SK-N-SH (cell line): ENCODE measurements around the gene ABCF1. TPM values are rescaled to one million over a fixed set of nuclear protein-coding genes. Genes with fewer than 3 reads are reported as not detected.

Experiments
- CTCF ChIA-PET: fragments of 300-600, 350-600 bp; formaldehyde crosslinking; extraction: SDS; loops from one replicate; lab custom pipeline; 2021; lab: Yijun Ruan, JAX
- POLR2A ChIA-PET: fragments of 350-600 bp; sonication (Branson Sonifier 250); formaldehyde crosslinking; extraction: SDS; loops from one replicate; lab custom pipeline; 2020; ENCODE audit warnings: antibody characterized with exemption, inconsistent platforms; lab: Yijun Ruan, JAX
- DNase-seq: peaks from one replicate; pipeline ENCODE4 v3.0.0; 2012
- H2AFZ ChIP-seq: fragments of 200-600 bp; sonication (generic); 2 replicates; pipeline ENCODE4 v1.8.1; 2016; ENCODE audit warnings: antibody characterized with exemption, mild to moderate bottlenecking, low read depth
- H3F3A ChIP-seq: fragments of 200-600 bp; sonication (generic); replicated peaks from 2 replicates; pipeline ENCODE3; 2016; ENCODE audit warnings: antibody characterized with exemption, mild to moderate bottlenecking; ENCODE audit not compliant: insufficient read depth
- H3K27ac ChIP-seq, 2 experiments: fragments of 200-500 bp in 1 of 2; fragments of 200-600 bp in 1 of 2; sonication (Bioruptor generic) in 1 of 2; sonication (generic), shearing (Covaris generic) in 1 of 2; 2 replicates each; pipeline versions ENCODE4 v1.5.1 to v1.6.1; 2014 to 2016; ENCODE audit warnings: low read depth in 2 of 2, inconsistent platforms in 1 of 2, low read length in 1 of 2, mild to moderate bottlenecking in 1 of 2, mixed read lengths in 1 of 2
- H3K27me3 ChIP-seq: fragments of 200-600 bp; sonication (generic), shearing (Covaris generic); 2 replicates; pipeline ENCODE4 v1.6.1; 2016; ENCODE audit warnings: mixed run types; ENCODE audit not compliant: insufficient read depth
- H3K36me3 ChIP-seq, 2 experiments: fragments of 200-500 bp in 1 of 2; fragments of 200-600 bp in 1 of 2; sonication (Bioruptor generic) in 1 of 2; sonication (generic) in 1 of 2; replicated peaks in 1 of 2; 2 replicates each; pipeline versions ENCODE3 to v1.5.1; 2014 to 2016; ENCODE audit warnings: low read length in 1 of 2, mild to moderate bottlenecking in 1 of 2; ENCODE audit not compliant: insufficient read depth in 2 of 2, control insufficient read depth in 1 of 2
- H3K4me1 ChIP-seq, 2 experiments: fragments of 200-500 bp in 1 of 2; fragments of 200-600 bp in 1 of 2; sonication (Bioruptor generic) in 1 of 2; sonication (generic), shearing (Covaris generic) in 1 of 2; 2 replicates each; pipeline versions ENCODE4 v1.5.1 to v1.6.1; 2014 to 2016; ENCODE audit warnings: low read depth in 1 of 2, low read length in 1 of 2, mixed run types in 1 of 2; ENCODE audit not compliant: insufficient read depth in 2 of 2, control insufficient read depth in 1 of 2
- H3K4me2 ChIP-seq: fragments of 200-600 bp; sonication (generic), shearing (Covaris generic); 2 replicates; pipeline ENCODE4 v1.6.1; 2017; ENCODE audit warnings: mixed run types
- H3K4me3 ChIP-seq, 2 experiments: fragments of 200-500 bp in 1 of 2; fragments of 200-600 bp in 1 of 2; sonication (Bioruptor generic) in 1 of 2; sonication (generic), shearing (Covaris generic) in 1 of 2; 2 replicates each; pipeline versions ENCODE4 v1.5.1 to v1.8.1; 2014 to 2016; ENCODE audit warnings: low read depth in 2 of 2, inconsistent platforms in 1 of 2, low read length in 1 of 2, mild to moderate bottlenecking in 1 of 2, mixed read lengths in 1 of 2, moderate library complexity in 1 of 2
- H3K79me2 ChIP-seq: fragments of 200-600 bp; sonication (generic); 2 replicates; pipeline ENCODE4 v1.8.1; 2017; ENCODE audit warnings: mild to moderate bottlenecking; ENCODE audit not compliant: insufficient read depth
- H3K9ac ChIP-seq: fragments of 200-600 bp; sonication (generic); 2 replicates; pipeline ENCODE4 v1.6.1; 2017; ENCODE audit warnings: mixed run types
- H3K9me2 ChIP-seq: fragments of 200-600 bp; sonication (generic); 2 replicates; pipeline ENCODE4 v1.6.1; 2017; ENCODE audit warnings: mixed run types
- H3K9me3 ChIP-seq: fragments of 200-600 bp; sonication (generic); 2 replicates; pipeline ENCODE4 v1.6.1; 2017; ENCODE audit warnings: mixed run types, mild to moderate bottlenecking, moderate library complexity
- H4K20me1 ChIP-seq: fragments of 200-600 bp; sonication (generic); 2 replicates; pipeline ENCODE4 v1.6.1; 2017; ENCODE audit warnings: mild to moderate bottlenecking, mixed run types; ENCODE audit not compliant: insufficient read depth
- CHD2 ChIP-seq: fragments of 150-350 bp; IDR thresholded peaks from 2 replicates; pipeline ENCODE4 v1.6.1; 2018; ENCODE audit warnings: low read length; ENCODE audit not compliant: partially characterized antibody
- ELF1 ChIP-seq: IDR thresholded peaks from 2 replicates; pipeline ENCODE4 v1.4.0; 2012
- EP300 ChIP-seq, 2 experiments: IDR thresholded peaks; 2 replicates each; pipeline versions ENCODE4 v1.4.0 to v1.6.1; 2012; ENCODE audit warnings: borderline replicate concordance in 1 of 2, low read depth in 1 of 2, low read length in 1 of 2
- FOXJ3 ChIP-seq: sonication (generic); formaldehyde crosslinking; IDR thresholded peaks from 2 replicates; pipeline ENCODE4 v1.5.1; 2020; ENCODE audit warnings: mild to moderate bottlenecking, missing genetic modification reagents
- FOXM1 ChIP-seq: IDR thresholded peaks from 2 replicates; pipeline ENCODE4 v1.4.0; 2012; ENCODE audit warnings: low read depth, mild to moderate bottlenecking
- GABPA ChIP-seq: IDR thresholded peaks from 2 replicates; pipeline ENCODE4 v1.4.0; 2012; ENCODE audit warnings: low read depth, mild to moderate bottlenecking
- GATA2 ChIP-seq: sonication (generic); formaldehyde crosslinking; IDR thresholded peaks from 2 replicates; pipeline ENCODE4 v1.5.0; 2020; ENCODE audit warnings: mild to moderate bottlenecking, missing genetic modification reagents
- JUND ChIP-seq: IDR thresholded peaks from 2 replicates; pipeline ENCODE4 v1.4.0; 2012
- MEF2A ChIP-seq: IDR thresholded peaks from 2 replicates; pipeline ENCODE4 v1.4.0; 2012; ENCODE audit warnings: low read depth, borderline replicate concordance
- MXI1 ChIP-seq: IDR thresholded peaks from 2 replicates; pipeline ENCODE4 v1.6.1; 2012; ENCODE audit warnings: mild to moderate bottlenecking, low read depth, low read length, improper control_type of control experiment
- NRF1 ChIP-seq: IDR thresholded peaks from 2 replicates; pipeline ENCODE4 v1.6.1; 2012; ENCODE audit warnings: low read depth, mild to moderate bottlenecking, low read length
- POLR2AphosphoS5 ChIP-seq: IDR thresholded peaks from 2 replicates; pipeline ENCODE4 v1.6.1; 2012; ENCODE audit warnings: low read depth, low read length
- RCOR1 ChIP-seq: fragments of 150-350 bp; IDR thresholded peaks from 2 replicates; pipeline ENCODE4 v1.6.1; 2017; ENCODE audit warnings: antibody characterized with exemption, low read length
- RFX5 ChIP-seq: IDR thresholded peaks from 2 replicates; pipeline ENCODE4 v1.6.1; 2012; ENCODE audit warnings: mild to moderate bottlenecking, improper control_type of control experiment, low read length
- RXRA ChIP-seq: IDR thresholded peaks from 2 replicates; pipeline ENCODE4 v1.4.0; 2012; ENCODE audit warnings: low read depth, mild to moderate bottlenecking, borderline replicate concordance
- SIN3A ChIP-seq: IDR thresholded peaks from 2 replicates; pipeline ENCODE4 v1.6.1; 2012; ENCODE audit warnings: low read depth, mild to moderate bottlenecking, low read length, moderate library complexity, borderline replicate concordance
- TAF1 ChIP-seq: IDR thresholded peaks from 2 replicates; pipeline ENCODE4 v1.6.1; 2012; ENCODE audit warnings: low read depth, mild to moderate bottlenecking, low read length, moderate library complexity, borderline replicate concordance
- TEAD4 ChIP-seq: IDR thresholded peaks from 2 replicates; pipeline ENCODE4 v1.4.0; 2012; ENCODE audit warnings: mild to moderate bottlenecking, borderline replicate concordance; ENCODE audit not compliant: insufficient read depth
- WGBS: methylation state at CpG from one replicate; pipeline ENCODE4 v1.1.6; 2017; ENCODE audit warnings: low lambda C conversion rate; 5-methylcytosine and 5-hydroxymethylcytosine counted together
- polyA plus RNA-seq, 3 experiments: library from polyadenylated mRNA; depleted of rRNA; stranded (reverse); fragments of >200 nt; gene quantifications; 2 replicates each; pipeline ENCODE4 v1.2.3, GENCODE V29; 2012
- TF ChIP-seq, protein P1 (sequence below): fragments of 200-600 bp; sonication (generic); IDR thresholded peaks from 2 replicates; pipeline ENCODE4 v1.6.1; 2017; ENCODE audit warnings: antibody characterized with exemption, mild to moderate bottlenecking, moderate library complexity
- TF ChIP-seq, protein P2 (sequence below): fragments of 150-350 bp; IDR thresholded peaks from 2 replicates; pipeline ENCODE4 v1.6.1; 2017; ENCODE audit warnings: antibody characterized with exemption, low read length, low read depth, borderline replicate concordance
- TF ChIP-seq, protein P3 (sequence below): IDR thresholded peaks from 2 replicates; pipeline ENCODE4; 2012
- TF ChIP-seq, protein P4 (sequence below): IDR thresholded peaks from 2 replicates; pipeline ENCODE4 v1.4.0; 2012; ENCODE audit warnings: low read depth
- TF ChIP-seq, protein P5 (sequence below): IDR thresholded peaks from 2 replicates; pipeline ENCODE4 v1.6.1; 2012; ENCODE audit warnings: mild to moderate bottlenecking, low read depth, low read length, moderate library complexity

The ABCF1 gene
- polyA plus RNA-seq, 1 of the 3 experiments (the other 2 are of a cell fraction): 53.4 TPM

DNA sequence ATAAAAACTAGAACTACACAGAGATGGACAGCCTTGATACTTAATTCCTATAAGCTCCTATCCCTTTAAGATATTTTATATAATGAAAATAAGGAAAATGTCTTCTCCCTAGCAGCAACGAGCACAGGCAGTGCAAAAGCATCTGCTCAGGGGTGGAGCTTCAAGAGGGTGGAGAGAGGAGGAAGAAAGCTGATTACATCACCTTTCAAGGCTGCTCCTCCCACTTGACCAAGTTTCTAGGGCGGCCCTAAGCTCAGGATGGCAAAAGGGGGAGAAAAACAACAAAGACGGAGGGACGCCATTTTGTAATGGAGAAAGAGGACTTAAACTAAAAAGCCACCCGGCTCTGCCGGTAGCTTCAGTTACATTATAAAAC lies 43.6 kb downstream of the ABCF1 start (continued):
- TF ChIP-seq FOXM1 (no peak), CHD2 (no peak), RFX5 (0 out of 2 replicates have a peak, but pooled peaks have one; percentile 13), EP300 (IDR thresholded peaks at IDR 0.05; ENCODE audit: borderline replicate concordance in 1 of 2, low read depth in 1 of 2, low read length in 1 of 2) (no peak), TAF1 (peak; percentile 85), FOXJ3 (CRISPR knock-in tag) (0 out of 2 replicates have a peak, but pooled peaks have one; percentile 27), POLR2AphosphoS5 (peak; percentile 13)
- TF ChIP-seq, protein P1, sequence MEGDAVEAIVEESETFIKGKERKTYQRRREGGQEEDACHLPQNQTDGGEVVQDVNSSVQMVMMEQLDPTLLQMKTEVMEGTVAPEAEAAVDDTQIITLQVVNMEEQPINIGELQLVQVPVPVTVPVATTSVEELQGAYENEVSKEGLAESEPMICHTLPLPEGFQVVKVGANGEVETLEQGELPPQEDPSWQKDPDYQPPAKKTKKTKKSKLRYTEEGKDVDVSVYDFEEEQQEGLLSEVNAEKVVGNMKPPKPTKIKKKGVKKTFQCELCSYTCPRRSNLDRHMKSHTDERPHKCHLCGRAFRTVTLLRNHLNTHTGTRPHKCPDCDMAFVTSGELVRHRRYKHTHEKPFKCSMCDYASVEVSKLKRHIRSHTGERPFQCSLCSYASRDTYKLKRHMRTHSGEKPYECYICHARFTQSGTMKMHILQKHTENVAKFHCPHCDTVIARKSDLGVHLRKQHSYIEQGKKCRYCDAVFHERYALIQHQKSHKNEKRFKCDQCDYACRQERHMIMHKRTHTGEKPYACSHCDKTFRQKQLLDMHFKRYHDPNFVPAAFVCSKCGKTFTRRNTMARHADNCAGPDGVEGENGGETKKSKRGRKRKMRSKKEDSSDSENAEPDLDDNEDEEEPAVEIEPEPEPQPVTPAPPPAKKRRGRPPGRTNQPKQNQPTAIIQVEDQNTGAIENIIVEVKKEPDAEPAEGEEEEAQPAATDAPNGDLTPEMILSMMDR: no peak

DNA sequence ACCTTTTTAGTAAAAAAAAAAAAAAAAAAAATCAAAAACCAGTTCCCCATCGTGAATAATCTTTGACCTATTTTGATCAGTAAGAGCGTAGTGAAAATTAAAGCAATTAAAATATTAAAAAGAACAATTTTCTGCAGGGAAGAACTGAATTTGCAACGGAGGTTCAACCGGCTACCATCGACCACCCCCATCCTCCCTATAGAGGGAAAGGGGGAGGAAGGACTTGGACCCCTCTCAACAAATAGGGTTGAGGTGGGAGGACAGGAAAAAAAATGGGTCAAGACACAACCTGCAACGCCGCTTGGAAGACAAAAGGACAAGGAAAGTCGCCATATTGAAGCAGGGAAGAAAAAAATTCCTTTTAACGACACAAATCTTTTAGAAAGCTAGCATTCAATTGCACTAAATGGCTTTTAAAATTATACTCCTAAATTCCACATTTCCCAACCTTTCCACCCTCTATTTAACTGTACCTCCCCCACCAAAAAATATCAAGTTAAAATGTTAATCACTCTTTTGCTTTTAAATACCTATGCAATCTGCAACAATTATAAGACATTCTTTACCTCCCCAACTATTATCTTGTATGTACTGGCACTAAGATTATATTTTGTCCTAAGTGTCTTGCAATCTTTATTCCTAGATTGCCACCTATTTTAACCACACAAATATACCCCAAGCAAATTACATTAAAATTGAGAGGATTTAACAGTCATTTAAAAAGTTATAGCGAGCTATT lies 44.1 kb downstream of the ABCF1 start:
- Histone ChIP-seq H3K36me3 (peaks cover 28 to 41% of the 10 kb centered on the region in 2 experiments), H3K9ac (peak overlapping the region; percentile 99), H2AFZ (no peak overlapping the region), H3K27me3 (no peaks in the 10 kb centered on the region), H3K4me1 (peaks cover 23 to 32% of the 10 kb centered on the region in 2 experiments), H3K27ac (peak overlapping the region; percentile 96 to 98), H3K79me2 (peaks cover 76% of the 10 kb centered on the region), H3K4me3 (peak overlapping the region; percentile 78 to 94), H4K20me1 (peaks cover 16% of the 10 kb centered on the region), H3K4me2 (peak overlapping the region; percentile 85), H3K9me3 (no peaks in the 10 kb centered on the region), H3F3A (peaks cover 48% of the 10 kb centered on the region), H3K9me2 (no peaks in the 10 kb centered on the region)
- no peak for DNase-seq
- 2% methylated on average over 10 of the region's 10 CpGs for WGBS
- ChIA-PET CTCF (interaction anchor here (0.6 to 3.8 kb wide), 5 partner anchors 10 to 108 kb away, joined by 3 to 33 read pairs (median 7); no protein-coding TSS in a partner anchor), POLR2A (interaction anchor here (0.5 to 4.7 kb wide), 24 partner anchors 9 to 926 kb away, joined by 3 to 32 read pairs (median 4); partner anchors contain the start of genes ABCF1, ATAT1, C6orf136 and DDX39B)
- TF ChIP-seq ELF1 (no peak), TEAD4 (no peak), MXI1 (0 out of 2 replicates have a peak, but pooled peaks have one; percentile 17), GATA2 (CRISPR knock-in tag) (no peak), FOXM1 (0 out of 2 replicates have a peak, but pooled peaks have one; percentile 41), NRF1 (no peak), CHD2 (peak; percentile 8), POLR2AphosphoS5 (peak; percentile 93), SIN3A (peak; percentile 47; the same call in 1 of the 2 replicates), RFX5 (no peak), FOXJ3 (CRISPR knock-in tag) (no peak), RCOR1 (no peak), JUND (no peak; the same call in 1 of the 2 replicates), GABPA (no peak), RXRA (no peak), EP300 (IDR thresholded peaks at IDR 0.05; ENCODE audit: borderline replicate concordance in 1 of 2, low read depth in 1 of 2, low read length in 1 of 2) (no peak), MEF2A (no peak)
- TF ChIP-seq, protein P2, sequence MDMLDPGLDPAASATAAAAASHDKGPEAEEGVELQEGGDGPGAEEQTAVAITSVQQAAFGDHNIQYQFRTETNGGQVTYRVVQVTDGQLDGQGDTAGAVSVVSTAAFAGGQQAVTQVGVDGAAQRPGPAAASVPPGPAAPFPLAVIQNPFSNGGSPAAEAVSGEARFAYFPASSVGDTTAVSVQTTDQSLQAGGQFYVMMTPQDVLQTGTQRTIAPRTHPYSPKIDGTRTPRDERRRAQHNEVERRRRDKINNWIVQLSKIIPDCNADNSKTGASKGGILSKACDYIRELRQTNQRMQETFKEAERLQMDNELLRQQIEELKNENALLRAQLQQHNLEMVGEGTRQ: no peak
- TF ChIP-seq, protein P3, sequence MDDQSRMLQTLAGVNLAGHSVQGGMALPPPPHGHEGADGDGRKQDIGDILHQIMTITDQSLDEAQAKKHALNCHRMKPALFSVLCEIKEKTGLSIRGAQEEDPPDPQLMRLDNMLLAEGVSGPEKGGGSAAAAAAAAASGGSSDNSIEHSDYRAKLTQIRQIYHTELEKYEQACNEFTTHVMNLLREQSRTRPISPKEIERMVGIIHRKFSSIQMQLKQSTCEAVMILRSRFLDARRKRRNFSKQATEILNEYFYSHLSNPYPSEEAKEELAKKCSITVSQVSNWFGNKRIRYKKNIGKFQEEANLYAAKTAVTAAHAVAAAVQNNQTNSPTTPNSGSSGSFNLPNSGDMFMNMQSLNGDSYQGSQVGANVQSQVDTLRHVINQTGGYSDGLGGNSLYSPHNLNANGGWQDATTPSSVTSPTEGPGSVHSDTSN: no peak
- TF ChIP-seq, protein P4, sequence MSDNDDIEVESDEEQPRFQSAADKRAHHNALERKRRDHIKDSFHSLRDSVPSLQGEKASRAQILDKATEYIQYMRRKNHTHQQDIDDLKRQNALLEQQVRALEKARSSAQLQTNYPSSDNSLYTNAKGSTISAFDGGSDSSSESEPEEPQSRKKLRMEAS: no peak
- TF ChIP-seq, protein P5, sequence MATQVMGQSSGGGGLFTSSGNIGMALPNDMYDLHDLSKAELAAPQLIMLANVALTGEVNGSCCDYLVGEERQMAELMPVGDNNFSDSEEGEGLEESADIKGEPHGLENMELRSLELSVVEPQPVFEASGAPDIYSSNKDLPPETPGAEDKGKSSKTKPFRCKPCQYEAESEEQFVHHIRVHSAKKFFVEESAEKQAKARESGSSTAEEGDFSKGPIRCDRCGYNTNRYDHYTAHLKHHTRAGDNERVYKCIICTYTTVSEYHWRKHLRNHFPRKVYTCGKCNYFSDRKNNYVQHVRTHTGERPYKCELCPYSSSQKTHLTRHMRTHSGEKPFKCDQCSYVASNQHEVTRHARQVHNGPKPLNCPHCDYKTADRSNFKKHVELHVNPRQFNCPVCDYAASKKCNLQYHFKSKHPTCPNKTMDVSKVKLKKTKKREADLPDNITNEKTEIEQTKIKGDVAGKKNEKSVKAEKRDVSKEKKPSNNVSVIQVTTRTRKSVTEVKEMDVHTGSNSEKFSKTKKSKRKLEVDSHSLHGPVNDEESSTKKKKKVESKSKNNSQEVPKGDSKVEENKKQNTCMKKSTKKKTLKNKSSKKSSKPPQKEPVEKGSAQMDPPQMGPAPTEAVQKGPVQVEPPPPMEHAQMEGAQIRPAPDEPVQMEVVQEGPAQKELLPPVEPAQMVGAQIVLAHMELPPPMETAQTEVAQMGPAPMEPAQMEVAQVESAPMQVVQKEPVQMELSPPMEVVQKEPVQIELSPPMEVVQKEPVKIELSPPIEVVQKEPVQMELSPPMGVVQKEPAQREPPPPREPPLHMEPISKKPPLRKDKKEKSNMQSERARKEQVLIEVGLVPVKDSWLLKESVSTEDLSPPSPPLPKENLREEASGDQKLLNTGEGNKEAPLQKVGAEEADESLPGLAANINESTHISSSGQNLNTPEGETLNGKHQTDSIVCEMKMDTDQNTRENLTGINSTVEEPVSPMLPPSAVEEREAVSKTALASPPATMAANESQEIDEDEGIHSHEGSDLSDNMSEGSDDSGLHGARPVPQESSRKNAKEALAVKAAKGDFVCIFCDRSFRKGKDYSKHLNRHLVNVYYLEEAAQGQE: no peak
